A549 (cell line): ENCODE measurements around the gene CEP126. TPM values are rescaled to one million over a fixed set of nuclear protein-coding genes. Genes with fewer than 3 reads are reported as not detected.

Experiments used
- ATAC-seq, 2 experiments: fragments of 200-7000 bp in 1 of 2; fragments of >200 bp in 1 of 2; cut with Nextera tagmentation in 1 of 2; cut with Tn5 transposase in 1 of 2; 3 replicates each; pipeline versions ENCODE4 v1.8.0 to v1.9.1; 2018 to 2020; ENCODE audit warnings: mild to moderate bottlenecking in 1 of 2, moderate library complexity in 1 of 2
- CTCF ChIA-PET: fragments of 300-600 bp; sonication (Branson Sonifier 250); formaldehyde crosslinking; extraction: SDS; loops from one replicate; lab custom pipeline; 2021; ENCODE audit warnings: antibody characterized with exemption, inconsistent platforms; lab: Yijun Ruan, JAX
- POLR2A ChIA-PET: fragments of 350-600 bp; formaldehyde crosslinking; extraction: SDS; loops from one replicate; lab custom pipeline; 2021; ENCODE audit warnings: antibody characterized with exemption, inconsistent platforms; lab: Yijun Ruan, JAX
- DNase-seq, 2 experiments: peaks; one replicate each; pipeline versions ENCODE4 v3.0.0 to v3.0.0-alpha.2; 2011 to 2016; ENCODE audit warnings: low read depth in 1 of 2, low spot score in 1 of 2
- FAIRE-seq: peaks from 2 replicates; lab custom pipeline; 2011; peaks lifted over from hg19 to GRCh38; lab: Jason Lieb, UNC
- H3K27ac ChIP-seq, 2 experiments: fragments of >200 bp; sonication (Bioruptor Twin); formaldehyde crosslinking; 3 replicates each; pipeline ENCODE4 v1.5.1; 2016 to 2017
- H3K4me1 ChIP-seq: fragments of >200 bp; sonication (Bioruptor Twin); formaldehyde crosslinking; 3 replicates; pipeline ENCODE4 v1.6.1; 2016
- H3K4me2 ChIP-seq: fragments of >200 bp; sonication (Bioruptor Twin); formaldehyde crosslinking; 3 replicates; pipeline ENCODE4 v1.6.1; 2016
- H3K4me3 ChIP-seq: fragments of >200 bp; sonication (Bioruptor Twin); formaldehyde crosslinking; 3 replicates; pipeline ENCODE4 v1.5.1; 2016
- H3K9me3 ChIP-seq: fragments of >200 bp; sonication (Bioruptor Twin); formaldehyde crosslinking; 3 replicates; pipeline ENCODE4 v1.6.1; 2016
- BHLHE40 ChIP-seq: IDR thresholded peaks from 2 replicates; pipeline ENCODE4 v1.6.1; 2012; ENCODE audit warnings: low read depth, low read length, inconsistent platforms
- CEBPB ChIP-seq, 2 experiments: fragments of >200 bp in 1 of 2; sonication (Bioruptor Twin) in 1 of 2; formaldehyde crosslinking in 1 of 2; IDR thresholded peaks; 2 replicates each; pipeline ENCODE4 v1.6.1; 2012 to 2016
- CHD4 ChIP-seq: fragments of 200-600 bp; sonication (generic); IDR thresholded peaks from 2 replicates; pipeline ENCODE4 v1.6.1; 2016; ENCODE audit warnings: antibody characterized with exemption, mild to moderate bottlenecking, borderline replicate concordance
- CTCF ChIP-seq: fragments of >200 bp; sonication (Bioruptor Twin); formaldehyde crosslinking; IDR thresholded peaks from 3 replicates; pipeline ENCODE4 v1.5.1; 2016
- E2F6 ChIP-seq: IDR thresholded peaks from 2 replicates; pipeline ENCODE4 v1.6.1; 2012; ENCODE audit warnings: low read depth, borderline replicate concordance
- EHMT2 ChIP-seq: fragments of 200-600 bp; sonication (generic); IDR thresholded peaks from 2 replicates; pipeline ENCODE4 v1.6.1; 2016; ENCODE audit warnings: antibody characterized with exemption, low read depth, mild to moderate bottlenecking, moderate library complexity
- ELK1 ChIP-seq: fragments of 150-350 bp; IDR thresholded peaks from 2 replicates; pipeline ENCODE4 v1.6.1; 2014; ENCODE audit warnings: low read depth, mild to moderate bottlenecking, low read length
- ESRRA ChIP-seq: fragments of 150-350 bp; IDR thresholded peaks from 2 replicates; pipeline ENCODE4 v1.6.1; 2014; ENCODE audit warnings: mild to moderate bottlenecking, low read length, borderline replicate concordance
- FOSL2 ChIP-seq, 2 experiments: fragments of 450-650 bp in 1 of 2; fragments of >200 bp in 1 of 2; sonication (Bioruptor Twin) in 1 of 2; formaldehyde crosslinking; IDR thresholded peaks; 2 replicates each; pipeline versions ENCODE4 v1.5.0 to v1.6.1; 2016 to 2020; ENCODE audit warnings: mild to moderate bottlenecking in 1 of 2, moderate library complexity in 1 of 2
- HES2 ChIP-seq: fragments of >200 bp; sonication (Bioruptor Twin); formaldehyde crosslinking; IDR thresholded peaks from 2 replicates; pipeline ENCODE4 v1.6.1; 2016
- HEYL ChIP-seq: fragments of 250-450 bp; sonication (Bioruptor Pico); IDR thresholded peaks from 2 replicates; pipeline ENCODE4 v1.8.0; 2021; ENCODE audit warnings: mild to moderate bottlenecking, moderate library complexity
- HOXB5 ChIP-seq: fragments of 250-450 bp; sonication (Bioruptor Pico); IDR thresholded peaks from 2 replicates; pipeline ENCODE4 v1.5.0; 2020; ENCODE audit warnings: mild to moderate bottlenecking, moderate library complexity
- JUN ChIP-seq, 2 experiments: fragments of >200 bp; sonication (Bioruptor Twin); formaldehyde crosslinking; IDR thresholded peaks; 2 replicates in 1 of 2; 3 replicates in 1 of 2; pipeline ENCODE4 v1.6.1; 2016 to 2017
- JUNB ChIP-seq: fragments of >200 bp; sonication (Bioruptor Twin); formaldehyde crosslinking; IDR thresholded peaks from 2 replicates; pipeline ENCODE4 v1.6.1; 2016
- KDM5A ChIP-seq: fragments of 200-600 bp; sonication (generic); IDR thresholded peaks from 2 replicates; pipeline ENCODE4 v1.6.1; 2016; ENCODE audit warnings: antibody characterized with exemption, mild to moderate bottlenecking
- MAX ChIP-seq: IDR thresholded peaks from 2 replicates; pipeline ENCODE4 v1.6.1; 2012
- MAZ ChIP-seq: fragments of 150-350 bp; IDR thresholded peaks from 2 replicates; pipeline ENCODE4 v1.6.1; 2014; ENCODE audit warnings: antibody characterized with exemption, low read depth, low read length, borderline replicate concordance
- MYC ChIP-seq: IDR thresholded peaks from 2 replicates; pipeline ENCODE4 v1.6.1; 2012; ENCODE audit warnings: mild to moderate bottlenecking, inconsistent platforms, low read length, improper control_type of control experiment, borderline replicate concordance
- NFE2L2 ChIP-seq: fragments of 150-350 bp; conservative IDR thresholded peaks from 2 replicates; pipeline ENCODE4 v1.6.1; 2014; ENCODE audit warnings: low read length
- PBX3 ChIP-seq: IDR thresholded peaks from 2 replicates; pipeline ENCODE4 v1.6.1; 2012
- PHF8 ChIP-seq: fragments of 200-600 bp; sonication (generic); IDR thresholded peaks from 2 replicates; pipeline ENCODE4 v1.6.1; 2016; ENCODE audit warnings: low read depth, mild to moderate bottlenecking, antibody characterized with exemption, moderate library complexity, borderline replicate concordance
- POLR2A ChIP-seq: IDR thresholded peaks from 2 replicates; pipeline ENCODE4 v1.6.1; 2012; ENCODE audit warnings: mild to moderate bottlenecking, low read length
- RAD21 ChIP-seq, 2 experiments: fragments of >200 bp in 1 of 2; sonication (Bioruptor Twin) in 1 of 2; formaldehyde crosslinking in 1 of 2; IDR thresholded peaks in 1 of 2; conservative IDR thresholded peaks in 1 of 2; 2 replicates in 1 of 2; 3 replicates in 1 of 2; pipeline ENCODE4 v1.6.1; 2012 to 2018; ENCODE audit warnings: inconsistent platforms in 1 of 2
- RARB ChIP-seq: fragments of 250-450 bp; sonication (Bioruptor Pico); IDR thresholded peaks from 2 replicates; pipeline ENCODE4 v1.8.0; 2021; ENCODE audit warnings: mild to moderate bottlenecking, moderate library complexity
- RCOR1 ChIP-seq: fragments of 150-350 bp; IDR thresholded peaks from 2 replicates; pipeline ENCODE4 v1.6.1; 2014; ENCODE audit warnings: antibody characterized with exemption, low read length, low read depth
- RFX5 ChIP-seq: fragments of 450-650 bp; IDR thresholded peaks from 2 replicates; pipeline ENCODE4 v1.7.1; 2014; ENCODE audit warnings: antibody characterized with exemption, mild to moderate bottlenecking, moderate library complexity
- SMC3 ChIP-seq: fragments of >200 bp; sonication (Bioruptor Twin); formaldehyde crosslinking; IDR thresholded peaks from 3 replicates; pipeline ENCODE4 v1.6.1; 2018; ENCODE audit warnings: inconsistent platforms
- USF2 ChIP-seq: fragments of 450-650 bp; IDR thresholded peaks from 2 replicates; pipeline ENCODE4 v1.6.1; 2014; ENCODE audit warnings: antibody characterized with exemption
- ZFP36 ChIP-seq: fragments of 450-650 bp; IDR thresholded peaks from 2 replicates; pipeline ENCODE4 v1.6.1; 2014; ENCODE audit warnings: borderline replicate concordance; ENCODE audit not compliant: partially characterized antibody
- ZNF302 ChIP-seq: fragments of 250-450 bp; sonication (Bioruptor Pico); IDR thresholded peaks from 2 replicates; pipeline ENCODE4 v1.9.0; 2021; ENCODE audit warnings: inconsistent platforms, mild to moderate bottlenecking, moderate library complexity
- ZSCAN20 ChIP-seq: fragments of 250-450 bp; sonication (Bioruptor Pico); IDR thresholded peaks from 2 replicates; pipeline ENCODE4 v1.8.0; 2022; ENCODE audit warnings: mild to moderate bottlenecking, moderate library complexity
- WGBS: methylation state at CpG from one replicate; pipeline ENCODE4 v1.1.6; 2017; ENCODE audit errors: missing lambda C conversion rate; 5-methylcytosine and 5-hydroxymethylcytosine counted together
- polyA minus RNA-seq: library from RNA; depleted of rRNA, polyadenylated mRNA; stranded (reverse); fragments of >200 nt; gene quantifications from 2 replicates; pipeline ENCODE4 v1.2.3, GENCODE V29; 2011; rRNA and poly(A)+ RNA removed
- polyA plus RNA-seq, 4 experiments: library from polyadenylated mRNA; depleted of rRNA in 3 of 4; stranded (reverse); fragments of >200 nt; fragmentation: RNase III in 1 of 4; extraction: RNeasy Plus Mini Kit Qiagen cat#74134 plus additional on column Dnase treatment in 1 of 4; gene quantifications; 2 replicates in 3 of 4; 3 replicates in 1 of 4; pipeline ENCODE4 v1.2.3, GENCODE V29; 2011 to 2017

CEP126 gene
- 6.9 and 8.7 TPM in 2 replicates for polyA plus RNA-seq (2011; rRNA removed)
- polyA plus RNA-seq (2012; cell fraction: cytosol; rRNA removed): 0.83 and 1.0 TPM in 2 replicates
- 1.1 and 1.5 TPM in 2 replicates for polyA plus RNA-seq (2012; cell fraction: nucleus; rRNA removed)
- polyA plus RNA-seq (2017; fragmentation: RNase III; extraction: RNeasy Plus Mini Kit Qiagen cat#74134 plus additional on column Dnase treatment): 2.0 to 2.6 TPM (median 2.6 TPM) in 3 replicates
- polyA minus RNA-seq: 2.6 and 3.8 TPM in 2 replicates

- 0% methylated on average over 27 of the region's 56 CpGs for WGBS
- Histone ChIP-seq H3K4me3 (peak within 1 kb of the TSS; percentile 49), H3K4me2 (peak within 1 kb of the TSS; percentile 89), H3K4me1 (peaks cover 34% of the 10 kb centered on the region), H3K27ac (peak within 1 kb of the TSS; percentile 77 to 89), H3K9me3 (no peaks in the 10 kb centered on the region)
- FAIRE-seq (no peak), ATAC-seq (peak; percentile 94), DNase-seq (peak; percentile 76 to 94)
- TF ChIP-seq USF2: peak; percentile 54; the same call in 1 of the 2 replicates
- TF ChIP-seq CEBPB (IDR thresholded peaks at IDR 0.05): no peak
- TF ChIP-seq MAX: peak; percentile 78
- TF ChIP-seq EHMT2: no peak
- TF ChIP-seq ESRRA: no peak
- no peak for TF ChIP-seq HEYL (CRISPR knock-in tag)
- TF ChIP-seq CHD4: no peak
- peak; percentile 25; the same call in 1 of the 2 replicates for TF ChIP-seq POLR2A
- no peak for TF ChIP-seq PBX3
- TF ChIP-seq MAZ: 0 out of 2 replicates have a peak, but pooled peaks have one; percentile 23
- TF ChIP-seq RAD21 (conservative IDR thresholded peaks at IDR 0.05 in 1 of 2, IDR thresholded peaks at IDR 0.05 in 1 of 2): peak in 1 of 2 experiments; percentile 12; a peak in 2 of 5 replicates
- peak; percentile 34; the same call in 1 of the 2 replicates for TF ChIP-seq RFX5
- TF ChIP-seq JUN (IDR thresholded peaks at IDR 0.05): peak in 1 of 2 experiments; percentile 31; a peak in 1 of 5 replicates
- TF ChIP-seq FOSL2 (IDR thresholded peaks at IDR 0.05): no peak
- peak; percentile 30; the same call in 1 of the 2 replicates for TF ChIP-seq FOSL2 (CRISPR knock-in tag; IDR thresholded peaks at IDR 0.05)
- TF ChIP-seq ZNF302 (CRISPR knock-in tag): no peak
- no peak for TF ChIP-seq HOXB5 (CRISPR knock-in tag)
- 0 out of 3 replicates have a peak, but pooled peaks have one; percentile 14 for TF ChIP-seq CTCF
- no peak for TF ChIP-seq JUNB
- TF ChIP-seq NFE2L2: no peak
- TF ChIP-seq ELK1: no peak
- peak; percentile 26; the same call in 1 of the 2 replicates for TF ChIP-seq PHF8
- TF ChIP-seq RCOR1: no peak
- no peak for TF ChIP-seq ZSCAN20 (CRISPR knock-in tag)
- peak; percentile 48 for TF ChIP-seq KDM5A
- no peak for TF ChIP-seq RARB (CRISPR knock-in tag)
- TF ChIP-seq BHLHE40: no peak
- no peak for TF ChIP-seq HES2
- 0 out of 3 replicates have a peak, but pooled peaks have one; percentile 28 for TF ChIP-seq SMC3
- no peak for TF ChIP-seq ZFP36
- TF ChIP-seq E2F6: 0 out of 2 replicates have a peak, but pooled peaks have one; percentile 39
- no peak for TF ChIP-seq MYC
- POLR2A ChIA-PET: interaction anchor here (0.8 to 1.2 kb wide), 7 partner anchors 44 to 353 kb away, joined by 3 to 11 read pairs (median 3); no protein-coding TSS in a partner anchor
- CTCF ChIA-PET: interaction anchor here (0.7 to 3.9 kb wide), 7 partner anchors 13 to 96 kb away, joined by 3 to 20 read pairs (median 3); no protein-coding TSS in a partner anchor
These were observed at the start of gene CEP126 for GRCh38 chr11:101914738-101915426. CEP126 (plus strand) TSS chr11:101915010; CDS start chr11:101915285, 275 bp downstream.
